Neural progenitor cell (in vitro differentiated cells): Measurements from ENCODE around the gene NFE2L1.

Experiments used
- EZH2 ChIP-seq: fragments of 200-600 bp; sonication (generic); IDR thresholded peaks from 2 replicates; pipeline ENCODE4 v1.6.1; 2017; ENCODE audit warnings: antibody characterized with exemption, mild to moderate bottlenecking, moderate library complexity
- TF ChIP-seq, protein P1 (sequence below): fragments of 200-600 bp; sonication (generic); IDR thresholded peaks from 2 replicates; pipeline ENCODE4 v1.5.1; 2017; ENCODE audit warnings: antibody characterized with exemption, mild to moderate bottlenecking

DNA sequence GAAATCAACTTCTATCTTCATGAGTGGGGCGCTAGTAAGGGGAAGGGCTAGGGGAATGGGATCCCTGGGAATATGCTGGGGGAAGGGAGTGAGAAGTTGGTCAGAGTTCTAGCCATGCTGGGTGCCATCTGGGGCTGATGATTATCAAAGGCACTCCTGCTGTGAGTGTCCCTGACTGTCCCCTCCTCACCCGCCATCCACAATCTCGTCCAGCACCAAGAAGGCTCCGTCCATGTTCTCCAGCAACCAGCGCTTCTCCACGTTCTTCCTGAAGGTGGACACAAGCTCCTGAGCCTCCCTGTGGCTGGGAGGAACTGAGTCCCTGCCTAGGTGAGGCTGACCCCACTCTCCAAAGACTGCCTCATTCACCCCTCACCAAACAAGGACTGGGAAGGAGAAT lies 16.2 kb upstream of the NFE2L1 start:
- TF ChIP-seq, protein P1, sequence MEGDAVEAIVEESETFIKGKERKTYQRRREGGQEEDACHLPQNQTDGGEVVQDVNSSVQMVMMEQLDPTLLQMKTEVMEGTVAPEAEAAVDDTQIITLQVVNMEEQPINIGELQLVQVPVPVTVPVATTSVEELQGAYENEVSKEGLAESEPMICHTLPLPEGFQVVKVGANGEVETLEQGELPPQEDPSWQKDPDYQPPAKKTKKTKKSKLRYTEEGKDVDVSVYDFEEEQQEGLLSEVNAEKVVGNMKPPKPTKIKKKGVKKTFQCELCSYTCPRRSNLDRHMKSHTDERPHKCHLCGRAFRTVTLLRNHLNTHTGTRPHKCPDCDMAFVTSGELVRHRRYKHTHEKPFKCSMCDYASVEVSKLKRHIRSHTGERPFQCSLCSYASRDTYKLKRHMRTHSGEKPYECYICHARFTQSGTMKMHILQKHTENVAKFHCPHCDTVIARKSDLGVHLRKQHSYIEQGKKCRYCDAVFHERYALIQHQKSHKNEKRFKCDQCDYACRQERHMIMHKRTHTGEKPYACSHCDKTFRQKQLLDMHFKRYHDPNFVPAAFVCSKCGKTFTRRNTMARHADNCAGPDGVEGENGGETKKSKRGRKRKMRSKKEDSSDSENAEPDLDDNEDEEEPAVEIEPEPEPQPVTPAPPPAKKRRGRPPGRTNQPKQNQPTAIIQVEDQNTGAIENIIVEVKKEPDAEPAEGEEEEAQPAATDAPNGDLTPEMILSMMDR: no peak
- no peak for TF ChIP-seq EZH2
